SIG-M5 treated with dmso at 0.1 percent for 504 hours (cell line): ENCODE results near the gene CPNE4.
"Not testable (repeated sequence)": the region's sequence is repeated elsewhere in the genome, so short reads cannot be mapped to it uniquely, and the experiment has no call there.

Experiments used
- DNase-seq: peaks from one replicate; lab custom pipeline; 2025; ENCODE audit not compliant: unreplicated experiment; lab: John Stamatoyannopoulos, UW

The CPNE4 gene

GRCh38 chr3:132034486-132035464, at the start of gene CPNE4:
TSS of gene CPNE4 (minus strand) at chr3:132035014.
- DNase-seq, result peak; percentile 72

- DNase-seq, result peak; percentile 2
These were observed 48.9 kb upstream of the CPNE4 start for GRCh38 chr3:132083583-132084279.

- DNase-seq, result no peak
These were observed 48.3 kb upstream of the CPNE4 start for GRCh38 chr3:132083159-132083558.

DNA sequence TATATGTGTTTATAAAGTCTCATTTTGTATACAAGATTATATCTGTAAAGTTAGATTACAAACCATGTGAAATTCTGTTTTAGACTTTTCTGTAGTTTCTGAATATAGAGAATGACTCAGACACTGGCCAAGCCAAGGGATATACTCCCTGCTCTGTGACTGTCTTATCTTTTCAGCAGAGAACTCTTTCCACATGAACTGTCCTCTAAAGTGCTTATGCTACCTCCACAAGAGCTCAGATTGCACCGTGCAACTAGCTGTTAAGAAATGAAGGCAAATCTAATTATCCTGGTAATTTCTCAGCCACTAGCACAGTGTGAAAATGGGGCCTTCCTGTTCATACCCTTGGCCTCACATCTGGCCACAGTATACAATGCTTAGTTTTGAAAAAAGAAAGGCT, 44.3 kb upstream of the CPNE4 start:
- DNase-seq, result no peak

DNA sequence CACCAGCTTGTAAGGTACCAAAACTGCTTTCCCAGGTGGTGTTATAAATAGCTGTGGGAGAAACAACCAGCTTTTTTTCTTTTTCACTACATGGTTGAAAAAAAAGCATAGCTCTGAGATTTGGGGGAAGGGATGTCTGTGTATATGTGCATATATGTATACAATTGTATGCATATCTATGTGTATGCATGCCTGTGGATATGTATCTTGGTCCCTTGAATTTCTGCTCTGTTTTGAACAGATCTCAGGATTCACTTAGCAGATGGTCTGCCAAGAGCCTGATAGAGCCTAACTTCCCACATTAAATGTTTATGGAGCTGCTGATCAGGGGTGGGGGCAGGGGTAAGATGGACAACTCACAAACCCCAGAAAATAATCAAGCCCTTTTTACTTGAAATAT, 39.0 kb upstream of the CPNE4 start:
- DNase-seq, result no peak

- DNase-seq, result no peak
These were observed 36.2 kb upstream of the CPNE4 start for GRCh38 chr3:132071043-132071442.

GRCh38 chr3:132064114-132064513, 29.3 kb upstream of the CPNE4 start:
- no peak for DNase-seq

DNA sequence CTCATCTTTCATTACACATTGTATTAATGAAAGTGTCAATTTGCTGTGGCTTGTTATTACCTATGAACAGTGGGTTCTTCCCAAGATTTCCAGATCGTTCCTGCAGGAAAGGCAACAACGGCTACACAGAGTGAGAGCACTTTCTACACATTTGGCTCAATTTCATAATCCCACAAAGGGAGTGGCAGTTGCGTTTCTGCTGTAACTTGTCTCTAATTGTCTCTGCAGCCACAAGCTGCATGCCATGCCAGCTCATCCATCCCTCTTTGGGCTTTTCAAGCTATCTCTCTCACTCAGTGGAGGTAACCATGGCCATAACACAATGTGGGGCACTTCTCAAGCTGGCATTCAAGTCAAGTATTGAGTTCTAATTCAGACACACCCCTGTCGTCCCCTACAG, 27.7 kb upstream of the CPNE4 start:
- no peak for DNase-seq

GRCh38 chr3:132055872-132056271, 21.1 kb upstream of the CPNE4 start:
- DNase-seq, result no peak

DNA sequence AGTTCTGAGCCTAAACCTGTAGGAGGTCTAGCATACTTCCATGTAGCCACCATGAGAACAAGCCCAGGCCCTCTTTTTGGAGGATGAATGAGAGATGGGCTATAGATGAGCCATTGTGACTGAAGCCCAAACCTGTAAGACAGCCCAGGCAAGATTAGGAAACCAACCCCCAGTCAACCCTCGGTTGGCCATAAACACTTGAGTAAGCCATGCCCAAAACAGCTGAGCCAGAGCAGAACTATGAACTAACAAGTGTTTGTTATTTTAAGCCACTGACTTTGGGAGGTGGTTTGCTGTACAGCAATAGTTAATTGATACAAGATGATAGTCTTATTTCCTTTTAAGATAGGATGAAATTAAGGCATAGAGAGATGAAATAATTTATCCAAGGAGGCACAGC, 12.4 kb upstream of the CPNE4 start:
- DNase-seq, result no peak

DNA sequence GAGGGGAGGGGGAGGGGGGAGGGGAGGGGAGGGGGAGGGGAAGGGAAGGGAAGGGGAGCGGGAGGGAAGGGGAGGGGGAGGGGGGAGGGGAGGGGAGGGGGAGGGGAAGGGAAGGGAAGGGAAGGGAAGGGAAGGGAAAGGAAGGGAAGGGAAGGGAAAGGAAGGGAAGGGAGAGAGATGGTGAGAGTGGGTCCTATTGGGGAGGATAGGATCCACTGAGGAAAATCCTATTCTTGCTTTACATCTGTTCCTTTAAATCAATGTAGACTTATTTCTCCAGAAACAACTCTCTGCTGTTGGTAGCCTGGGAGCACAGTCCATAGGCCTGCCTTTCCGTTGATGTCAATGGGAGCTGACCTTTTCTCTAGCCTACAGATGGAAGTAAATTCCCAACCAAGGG, 10.1 kb upstream of the CPNE4 start:
- not testable (repeated sequence) for DNase-seq

GRCh38 chr3:132042681-132043080, 7.9 kb upstream of the CPNE4 start:
- no peak for DNase-seq

- peak; percentile 55 for DNase-seq
These were observed 3.5 kb upstream of the CPNE4 start for GRCh38 chr3:132038198-132038825.

GRCh38 chr3:132037581-132037980, 2.8 kb upstream of the CPNE4 start:
- no peak for DNase-seq

DNA sequence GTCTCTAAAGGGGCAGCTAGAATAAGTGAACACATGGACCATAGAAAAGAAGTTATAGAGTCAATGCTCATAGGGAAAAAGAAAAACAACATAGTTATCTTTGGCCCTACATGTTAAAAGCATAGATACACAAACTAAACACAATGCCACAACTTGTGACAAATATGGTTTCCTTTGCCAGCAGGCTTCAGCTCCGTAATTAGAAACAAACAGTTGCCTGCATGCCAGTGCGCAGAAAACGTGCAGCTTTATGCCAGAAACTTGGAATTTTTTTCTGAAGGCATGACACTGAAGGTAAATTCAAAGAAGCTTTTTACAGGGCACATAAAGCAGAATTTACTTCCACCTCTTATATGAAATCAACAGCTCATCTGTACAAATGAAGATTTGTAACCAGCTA, 2.2 kb upstream of the CPNE4 start:
- DNase-seq, result no peak

- no peak for DNase-seq
These were observed 723 bp downstream of the CPNE4 start for GRCh38 chr3:132034097-132034485.

- DNase-seq, result no peak
These were observed 1.3 kb downstream of the CPNE4 start for GRCh38 chr3:132033471-132033870.

DNA sequence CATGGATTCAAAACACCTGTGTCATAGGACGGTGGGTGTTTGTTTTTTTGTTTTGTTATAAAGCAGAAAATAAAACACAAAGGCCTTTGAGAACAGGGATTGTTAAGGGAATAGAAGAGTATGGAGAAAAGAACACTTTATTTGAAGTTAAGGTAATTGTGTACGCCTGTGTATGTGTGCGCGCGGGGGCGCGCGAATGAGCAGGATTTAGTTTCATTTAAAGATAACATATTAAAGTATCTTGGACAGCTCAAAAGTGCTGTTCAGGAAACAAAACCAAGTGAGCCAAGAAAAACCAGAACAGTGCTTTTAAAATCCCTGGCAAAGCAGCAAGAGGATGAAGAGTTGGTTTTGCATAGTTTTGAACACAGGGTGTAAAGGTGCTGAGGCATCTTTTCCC, 1.9 kb downstream of the CPNE4 start:
- no peak for DNase-seq

DNA sequence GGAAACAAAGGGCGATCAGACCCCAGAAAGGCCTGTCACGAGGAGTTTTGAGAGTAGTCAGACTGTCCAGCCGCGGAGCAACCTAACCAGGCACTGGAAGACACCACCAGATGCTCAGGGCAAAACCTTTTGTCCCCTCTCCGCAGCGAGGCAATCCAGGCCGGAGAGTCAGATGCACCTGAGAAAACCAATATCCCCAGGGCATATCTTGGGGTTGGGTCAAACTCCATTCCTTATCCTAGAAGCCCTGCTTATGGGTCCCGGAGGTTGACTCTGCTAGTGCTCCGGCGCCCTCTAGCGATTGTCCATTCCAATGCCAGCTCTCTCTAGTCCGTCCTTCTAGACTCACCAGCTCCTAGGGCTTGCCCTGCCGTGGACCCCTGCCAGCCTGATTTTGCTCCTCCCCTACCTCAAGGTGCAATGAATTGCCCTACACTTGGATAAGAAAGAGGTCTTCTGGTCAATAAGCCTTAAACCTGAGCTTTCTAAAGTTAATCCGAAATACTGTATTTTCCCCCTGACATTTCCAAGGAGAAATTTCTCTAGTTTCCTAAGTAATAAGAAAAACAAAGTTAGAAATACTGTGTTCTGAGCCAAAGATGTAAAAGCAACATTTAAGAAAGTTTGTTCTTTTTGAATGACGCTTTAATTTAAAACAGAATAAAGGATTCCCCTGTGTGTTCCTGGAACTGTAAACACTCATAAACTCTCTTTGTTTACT, 5.5 kb downstream of the CPNE4 start:
- DNase-seq, result peak; percentile 85

DNA sequence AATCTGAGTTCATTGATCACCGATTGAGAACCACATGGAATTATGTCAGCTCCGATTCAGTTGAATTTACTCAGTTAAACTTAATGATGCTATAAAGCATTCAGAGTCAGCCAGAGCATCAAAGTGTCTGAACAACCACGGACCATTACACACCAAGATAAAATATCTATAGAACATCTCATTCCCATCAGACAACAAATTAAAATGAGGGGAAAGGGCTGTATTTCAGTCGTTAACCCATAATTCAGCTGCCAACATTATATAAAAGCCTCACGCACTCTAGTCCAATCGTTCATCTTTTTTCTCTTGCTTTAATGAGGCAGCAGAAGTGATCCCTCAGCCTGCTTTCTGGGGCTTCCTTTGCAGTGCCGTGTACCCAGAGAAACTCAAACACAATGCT, 11.9 kb downstream of the CPNE4 start:
- DNase-seq, result no peak

DNA sequence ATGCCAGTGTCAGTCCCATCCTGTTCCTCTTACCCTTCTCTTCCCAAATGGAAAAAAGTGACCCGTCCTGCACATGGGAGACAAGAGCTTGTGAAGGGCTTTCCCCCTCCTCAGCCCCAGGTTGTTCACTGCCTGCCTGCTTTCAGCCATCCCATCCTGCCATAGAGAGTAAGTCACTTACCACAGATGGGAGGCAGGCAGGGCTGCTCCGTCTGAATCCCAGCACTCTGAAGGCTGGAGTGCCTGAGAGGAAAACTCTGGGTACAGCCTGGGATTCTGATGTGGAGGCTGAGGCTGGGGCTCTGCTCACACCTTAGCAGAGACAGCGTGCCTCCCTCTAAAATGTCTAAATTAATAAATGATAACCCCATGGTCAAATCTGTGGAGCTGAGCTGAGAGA, 14.8 kb downstream of the CPNE4 start:
- DNase-seq, result no peak
